MG63 (cell line): ENCODE data around the gene DHX36. TPM values are rescaled to one million over a fixed set of nuclear protein-coding genes. Genes with fewer than 3 reads are reported as not detected.
A peak's percentile ranks its signal among the peaks of the same experiment; 100 is the strongest.

Experiments
- DNase-seq: peaks from one replicate; pipeline ENCODE4 v3.0.0-alpha.2; 2020
- H3K27me3 ChIP-seq: fragments of 250-450 bp; sonication (Bioruptor Pico); 2 replicates; pipeline ENCODE4 v1.5.1; 2020; ENCODE audit warnings: mild to moderate bottlenecking, moderate library complexity
- H3K36me3 ChIP-seq: fragments of 250-450 bp; sonication (Bioruptor Pico); 2 replicates; pipeline ENCODE4 v1.5.1; 2020; ENCODE audit warnings: mild to moderate bottlenecking, moderate library complexity
- H3K4me3 ChIP-seq: fragments of 250-450 bp; sonication (Bioruptor Pico); 2 replicates; pipeline ENCODE4 v1.5.1; 2020; ENCODE audit warnings: mild to moderate bottlenecking, moderate library complexity
- H3K9me3 ChIP-seq: fragments of 250-450 bp; sonication (Bioruptor Pico); 2 replicates; pipeline ENCODE4 v1.5.1; 2020; ENCODE audit warnings: mild to moderate bottlenecking, moderate library complexity
- total RNA-seq: library from RNA; depleted of rRNA; stranded (reverse); fragments of >200 nt; shearing (Covaris generic); gene quantifications from 2 replicates; pipeline ENCODE4 v1.2.3, GENCODE V29; 2014; ENCODE audit warnings: low replicate concordance

The DHX36 gene
- total RNA-seq, 1 experiment from 2014 or later, result 24.2 TPM

DNA sequence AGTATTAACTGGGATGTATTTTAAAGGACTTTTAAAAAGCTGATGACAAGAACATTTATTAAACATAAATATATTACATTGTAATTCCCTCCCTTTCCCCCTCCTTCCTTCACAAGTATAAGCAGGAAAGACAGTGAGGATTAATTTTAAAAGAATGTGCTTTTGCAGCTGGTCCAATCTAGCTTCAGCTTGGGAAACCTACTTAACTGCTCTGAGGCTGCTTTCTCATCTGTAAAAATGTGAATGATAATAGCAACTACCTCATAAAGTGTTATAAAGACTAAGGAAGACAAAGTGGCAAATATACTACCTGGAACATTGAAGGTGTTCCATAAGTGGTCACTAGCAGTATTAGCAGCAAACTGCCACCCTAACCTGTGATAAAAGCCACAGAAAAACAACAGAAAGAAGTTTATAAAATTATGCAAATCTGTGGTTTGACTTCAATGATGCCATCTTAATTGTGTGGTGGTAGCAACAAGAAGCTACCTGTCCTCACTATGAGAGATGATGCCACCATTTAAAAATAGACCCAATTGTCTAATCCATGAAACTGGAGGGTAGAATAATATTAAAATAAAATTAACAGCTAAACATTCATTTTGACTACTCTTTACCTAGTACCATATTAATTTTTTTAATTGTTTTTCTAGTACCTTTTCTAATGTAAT, 20.0 kb downstream of the DHX36 start:
- Histone ChIP-seq H3K9me3 (no peaks in the 10 kb centered on the region), H3K4me3 (no peak overlapping the region), H3K27me3 (no peaks in the 10 kb centered on the region), H3K36me3 (peaks cover 91% of the 10 kb centered on the region)
- DNase-seq, result no peak

DNA sequence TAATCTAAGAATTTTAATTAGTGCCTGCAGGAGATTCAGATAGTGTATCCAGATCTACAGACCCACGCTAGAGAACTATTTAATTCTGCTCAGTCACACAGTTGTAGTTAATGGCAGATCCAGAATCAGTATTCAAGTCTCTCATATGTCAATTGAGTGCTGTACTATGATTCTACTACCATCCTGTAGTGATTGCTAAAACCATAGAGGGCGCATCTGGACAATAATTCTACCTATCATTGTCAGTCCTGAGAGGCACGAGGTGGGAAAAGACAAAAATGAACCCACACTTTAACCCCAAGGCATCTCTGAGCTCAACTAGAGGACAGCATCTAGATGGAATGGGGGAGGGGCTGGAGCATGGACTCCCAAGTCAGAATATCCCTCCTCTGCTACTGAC, 22.7 kb downstream of the DHX36 start:
- Histone ChIP-seq H3K4me3 (no peak overlapping the region), H3K36me3 (peaks cover 74% of the 10 kb centered on the region), H3K9me3 (no peaks in the 10 kb centered on the region), H3K27me3 (no peaks in the 10 kb centered on the region)
- no peak for DNase-seq

DNA sequence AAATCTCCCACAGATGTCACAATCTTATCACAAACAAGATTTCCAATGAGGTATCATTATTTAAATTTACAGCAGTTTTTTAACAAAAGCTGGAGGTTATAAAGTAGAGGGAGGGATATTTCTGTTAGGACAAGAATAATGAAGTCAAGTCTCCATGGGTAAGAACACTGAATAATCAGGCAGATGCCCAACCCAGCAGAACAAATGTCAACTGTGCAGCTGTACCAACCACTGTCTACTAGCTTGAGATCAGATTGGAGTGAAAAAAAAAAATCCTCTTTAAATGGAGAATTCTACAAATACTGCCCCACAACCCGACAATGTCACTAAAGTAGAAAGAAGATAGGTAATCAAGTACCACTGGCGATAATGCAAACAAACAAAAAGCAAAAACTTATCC, 30.3 kb downstream of the DHX36 start:
- peaks cover 64% of the 10 kb centered on the region for H3K36me3 ChIP-seq

DNA sequence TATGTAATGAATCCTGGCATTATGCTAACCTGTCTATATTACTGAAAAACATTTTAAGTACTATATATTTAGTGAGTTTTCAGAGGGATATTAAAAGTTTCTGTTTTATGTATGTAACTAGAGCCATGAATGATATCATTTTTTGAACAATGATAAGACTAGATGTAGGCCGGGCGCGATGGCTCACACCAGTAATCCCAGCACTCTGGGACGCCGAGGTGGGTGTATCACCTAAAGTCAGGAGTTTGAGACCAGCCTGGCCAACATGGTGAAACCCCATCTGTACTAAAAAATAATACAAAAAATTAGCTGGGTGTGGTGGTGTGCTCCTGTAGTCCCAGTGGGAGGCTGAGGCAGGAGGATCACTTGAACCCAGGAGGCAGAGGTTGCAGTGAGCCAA, 34.1 kb downstream of the DHX36 start:
- H3K36me3 ChIP-seq, result peaks cover 66% of the 10 kb centered on the region
- no peaks in the 10 kb centered on the region for H3K27me3 ChIP-seq
- DNase-seq, result no peak
- H3K4me3 ChIP-seq, result no peak overlapping the region
- H3K9me3 ChIP-seq, result no peaks in the 10 kb centered on the region

More for the DNA sequence above, 30.3 kb downstream of the DHX36 start:
- no peak for DNase-seq
- Histone ChIP-seq H3K9me3 (no peaks in the 10 kb centered on the region), H3K4me3 (no peak overlapping the region), H3K27me3 (no peaks in the 10 kb centered on the region)

DNA sequence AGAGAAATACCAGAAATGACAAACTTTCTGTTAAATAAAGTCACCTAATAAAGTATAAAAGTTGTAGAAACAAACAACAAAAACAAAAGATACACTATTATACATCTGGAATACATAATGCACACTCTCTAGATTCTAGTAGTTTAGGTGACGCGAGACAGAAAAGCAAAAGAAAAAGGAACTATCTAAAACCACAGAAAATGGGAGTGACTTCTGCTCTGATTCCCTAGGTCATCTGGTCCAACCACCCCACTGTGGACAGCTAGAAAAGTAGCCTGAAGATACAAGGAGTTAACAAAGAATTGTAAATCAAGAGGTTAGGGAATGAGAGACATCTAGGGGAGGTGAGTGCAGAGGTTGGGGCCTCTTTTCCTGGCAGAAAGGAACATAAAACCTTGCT, 39.1 kb downstream of the DHX36 start:
- Histone ChIP-seq H3K36me3 (peaks cover 73% of the 10 kb centered on the region), H3K27me3 (no peaks in the 10 kb centered on the region), H3K4me3 (no peak overlapping the region), H3K9me3 (no peaks in the 10 kb centered on the region)
- no peak for DNase-seq

DNA sequence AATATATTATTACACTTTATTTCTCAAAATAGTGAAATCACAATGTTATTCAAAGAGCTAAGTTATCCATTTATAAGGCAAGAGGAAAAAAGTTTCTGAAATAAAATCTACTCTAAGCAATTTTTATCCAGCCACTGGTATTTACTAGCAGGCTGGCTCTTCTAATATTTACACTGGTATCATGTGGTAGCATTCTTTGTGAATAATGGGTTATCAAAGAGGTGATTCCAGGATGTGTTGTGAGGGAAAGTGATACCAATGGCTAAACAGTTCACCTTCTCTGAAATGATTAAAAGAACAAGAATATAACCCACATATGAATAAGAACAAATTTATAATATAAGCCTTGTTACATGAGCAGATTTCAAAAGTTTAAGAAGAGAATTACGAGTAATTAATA, 44.1 kb downstream of the DHX36 start:
- Histone ChIP-seq H3K9me3 (no peaks in the 10 kb centered on the region), H3K36me3 (peaks cover 84% of the 10 kb centered on the region), H3K27me3 (no peaks in the 10 kb centered on the region), H3K4me3 (no peak overlapping the region)
- DNase-seq, result no peak

DNA sequence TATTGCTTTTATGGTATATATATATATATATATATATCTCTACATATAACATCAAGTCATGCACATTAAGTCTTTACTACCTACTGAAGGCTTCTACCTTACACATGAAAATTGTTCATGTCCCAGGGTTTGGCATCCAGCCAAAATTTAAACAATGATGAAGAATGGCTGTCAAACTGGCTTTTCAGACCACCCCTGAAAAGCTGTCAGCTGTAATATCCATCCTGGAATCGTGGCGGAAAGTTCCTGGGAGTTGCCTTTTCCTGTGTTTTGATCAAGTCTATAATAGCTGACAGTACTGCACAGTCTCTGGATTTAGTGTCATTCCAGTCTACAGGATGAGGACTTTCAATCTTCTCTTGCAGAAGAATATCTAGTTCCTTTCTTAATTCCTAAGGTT, 48.3 kb downstream of the DHX36 start:
- no peak for DNase-seq
- H3K9me3 ChIP-seq, result no peaks in the 10 kb centered on the region
- no peak overlapping the region for H3K4me3 ChIP-seq
- H3K36me3 ChIP-seq, result peaks cover 72% of the 10 kb centered on the region
- H3K27me3 ChIP-seq, result no peaks in the 10 kb centered on the region

DNA sequence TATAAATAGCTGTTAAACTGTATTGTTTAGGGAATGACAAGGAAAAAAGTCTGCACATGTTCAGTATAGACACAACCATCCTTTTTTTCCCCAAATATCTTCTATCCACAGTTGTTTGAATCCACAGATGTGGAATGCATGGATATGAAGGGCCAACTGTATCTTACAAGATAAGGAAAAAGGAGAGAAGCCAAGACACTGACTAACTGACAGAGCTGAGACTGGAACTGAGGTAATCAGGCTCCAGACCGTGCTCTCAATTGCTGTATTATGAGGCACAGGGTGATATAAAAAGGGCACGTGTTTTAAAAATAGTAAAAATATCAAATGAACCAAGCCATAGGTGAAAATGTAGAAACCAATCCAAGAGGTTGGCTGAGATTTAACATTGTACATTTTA, 49.0 kb downstream of the DHX36 start:
- no peaks in the 10 kb centered on the region for H3K27me3 ChIP-seq
- no peak overlapping the region for H3K4me3 ChIP-seq
- no peaks in the 10 kb centered on the region for H3K9me3 ChIP-seq
- H3K36me3 ChIP-seq, result peaks cover 69% of the 10 kb centered on the region
- DNase-seq, result no peak

DNA sequence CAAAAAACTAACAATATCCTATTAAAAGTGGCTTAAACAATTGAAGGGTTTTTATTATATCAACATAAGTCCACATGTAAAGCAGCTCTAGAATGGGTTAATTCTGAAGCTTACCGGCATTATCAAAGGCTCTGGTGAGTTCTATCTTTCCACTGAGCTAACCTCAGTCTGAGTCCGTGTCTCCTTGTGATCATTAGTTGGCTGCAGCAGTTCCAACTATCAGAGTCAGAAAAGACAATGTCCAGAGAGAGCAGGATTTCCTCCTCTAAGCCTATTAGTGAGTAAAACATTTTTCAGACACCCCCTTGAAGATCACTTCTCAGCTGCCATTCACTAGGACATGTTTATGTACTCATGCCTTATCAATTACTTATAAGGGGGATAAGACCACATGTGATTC, 49.9 kb downstream of the DHX36 start:
- Histone ChIP-seq H3K4me3 (no peak overlapping the region), H3K36me3 (peaks cover 71% of the 10 kb centered on the region), H3K9me3 (no peaks in the 10 kb centered on the region), H3K27me3 (no peaks in the 10 kb centered on the region)
- DNase-seq, result no peak

DNA sequence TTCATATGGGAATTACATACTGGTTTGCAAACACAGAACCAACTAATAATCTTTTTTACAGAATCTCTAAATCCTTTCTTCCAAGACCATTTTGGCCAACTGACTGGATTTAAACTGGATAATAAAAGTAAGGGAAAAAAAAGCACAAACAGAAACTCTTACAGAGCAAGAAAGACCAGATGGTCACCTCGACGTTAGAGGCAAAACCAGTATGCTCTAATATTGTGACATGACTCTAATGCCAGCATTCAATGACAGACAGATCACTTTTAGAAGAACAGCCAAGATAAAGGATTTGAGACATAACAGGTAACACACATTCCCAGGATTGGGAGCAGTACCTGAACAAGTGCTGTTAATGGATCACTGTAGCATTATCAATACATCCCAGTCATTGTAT, 50.9 kb downstream of the DHX36 start:
- Histone ChIP-seq H3K4me3 (no peak overlapping the region), H3K27me3 (no peaks in the 10 kb centered on the region), H3K36me3 (peaks cover 67% of the 10 kb centered on the region), H3K9me3 (peaks cover 4% of the 10 kb centered on the region; the same call in 1 of the 2 replicates)
- no peak for DNase-seq

DNA sequence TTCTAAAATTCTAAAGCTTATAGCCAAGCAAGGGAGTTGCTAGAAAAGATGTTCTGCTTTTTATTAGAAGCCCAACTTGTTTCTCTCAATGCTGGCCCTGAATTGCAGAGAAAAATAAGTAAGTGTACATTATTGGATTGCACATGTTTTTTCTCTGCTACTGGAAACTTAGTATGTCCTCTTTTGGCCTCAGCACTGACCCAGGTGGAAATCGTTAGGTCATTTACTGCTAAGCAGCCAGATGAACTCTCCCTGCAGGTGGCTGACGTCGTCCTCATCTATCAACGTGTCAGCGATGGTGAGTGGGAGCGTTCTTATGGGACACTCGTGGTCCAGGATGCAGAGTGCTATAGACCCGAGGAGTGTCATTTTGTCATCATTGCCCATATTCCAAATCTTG, 69.8 kb downstream of the DHX36 start:
- Histone ChIP-seq H3K36me3 (peaks cover 37% of the 10 kb centered on the region), H3K9me3 (no peaks in the 10 kb centered on the region), H3K27me3 (no peaks in the 10 kb centered on the region), H3K4me3 (no peak overlapping the region)
- no peak for DNase-seq

DNA sequence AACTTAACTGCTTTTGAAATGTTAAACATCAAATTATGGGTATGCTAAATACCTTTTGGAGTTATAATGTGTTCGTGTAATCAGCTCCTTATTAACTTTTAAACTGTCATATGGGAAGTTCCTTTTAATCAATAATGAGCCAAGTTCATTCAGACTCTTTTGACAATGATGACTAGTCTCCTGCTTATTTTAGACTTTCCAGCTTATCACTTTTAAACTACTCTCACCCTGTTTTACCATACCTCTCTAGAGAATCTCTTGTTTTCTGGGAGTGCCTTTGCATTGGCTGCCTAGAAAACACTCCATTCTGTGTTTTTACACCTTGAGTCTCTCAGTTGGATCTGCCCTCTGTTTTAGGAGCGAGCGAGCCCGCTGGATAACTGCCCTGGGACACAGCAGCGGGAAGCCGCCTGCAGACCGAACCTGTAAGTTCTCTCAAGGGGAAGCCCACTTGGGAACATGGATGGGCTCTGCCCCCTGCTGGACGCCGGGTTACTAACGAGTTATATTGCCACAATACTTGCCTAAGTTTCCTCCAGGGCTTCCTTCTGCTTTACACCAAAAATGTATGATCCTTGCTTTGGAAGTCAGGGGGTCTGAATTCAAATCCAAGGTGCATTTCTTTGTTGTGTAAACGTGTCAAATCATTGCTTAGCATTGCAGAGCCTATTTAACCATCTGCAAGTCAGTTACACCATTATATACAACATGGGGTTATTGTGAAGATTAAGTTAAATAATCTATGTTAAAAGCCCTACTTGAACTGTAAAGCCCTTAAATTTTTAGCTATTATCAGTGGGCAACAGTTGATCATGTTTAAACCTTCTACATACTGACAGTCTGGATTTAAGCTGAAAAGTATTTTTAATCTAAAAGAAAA, 71.3 kb downstream of the DHX36 start:
- Histone ChIP-seq H3K36me3 (peaks cover 24% of the 10 kb centered on the region), H3K27me3 (no peaks in the 10 kb centered on the region), H3K4me3 (no peak overlapping the region), H3K9me3 (no peaks in the 10 kb centered on the region)
- DNase-seq, result peak; percentile 79

DNA sequence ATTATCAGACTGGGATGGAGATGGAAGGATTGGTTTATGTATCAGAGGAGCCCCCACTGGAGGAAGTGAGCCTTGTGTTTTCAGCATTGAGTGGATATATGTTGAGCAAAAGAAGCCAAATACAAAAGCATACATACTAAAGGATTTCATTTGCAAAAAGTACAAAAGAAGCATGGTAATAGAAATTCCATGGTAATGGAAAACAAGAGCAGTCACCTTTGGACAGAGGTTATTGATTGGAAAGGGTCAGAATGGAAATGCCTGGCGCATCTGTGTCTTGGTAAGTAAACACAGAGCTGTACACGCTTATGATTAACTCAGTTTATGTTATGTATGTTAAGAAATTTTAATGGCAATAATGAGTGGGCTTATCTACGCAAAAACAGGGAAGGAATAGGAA, 72.7 kb downstream of the DHX36 start:
- Histone ChIP-seq H3K36me3 (peaks cover 14% of the 10 kb centered on the region), H3K27me3 (no peaks in the 10 kb centered on the region), H3K9me3 (no peaks in the 10 kb centered on the region), H3K4me3 (no peak overlapping the region)
- DNase-seq, result no peak

DNA sequence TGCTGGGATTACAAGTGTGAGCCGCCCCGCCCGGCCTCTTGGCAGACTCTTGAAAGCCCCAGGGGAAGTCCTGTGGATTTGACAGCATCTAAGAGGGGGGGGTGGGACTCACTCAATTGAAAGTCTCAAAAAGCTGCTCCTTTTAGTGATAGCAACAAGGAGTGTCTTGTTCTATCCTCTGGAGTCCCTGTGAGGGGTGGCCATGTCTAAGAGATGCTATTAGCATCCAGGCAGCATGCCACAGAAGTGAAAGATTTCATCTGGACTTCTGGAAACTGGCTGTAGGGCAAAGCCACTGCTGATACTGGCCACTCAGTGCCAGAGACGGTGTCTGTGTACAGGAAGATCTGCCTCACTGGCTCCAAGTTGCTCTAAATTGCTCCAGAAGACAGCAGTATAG, 74.0 kb downstream of the DHX36 start:
- Histone ChIP-seq H3K9me3 (no peaks in the 10 kb centered on the region), H3K36me3 (peaks cover 9% of the 10 kb centered on the region), H3K27me3 (no peaks in the 10 kb centered on the region), H3K4me3 (no peak overlapping the region)
- DNase-seq, result no peak

DNA sequence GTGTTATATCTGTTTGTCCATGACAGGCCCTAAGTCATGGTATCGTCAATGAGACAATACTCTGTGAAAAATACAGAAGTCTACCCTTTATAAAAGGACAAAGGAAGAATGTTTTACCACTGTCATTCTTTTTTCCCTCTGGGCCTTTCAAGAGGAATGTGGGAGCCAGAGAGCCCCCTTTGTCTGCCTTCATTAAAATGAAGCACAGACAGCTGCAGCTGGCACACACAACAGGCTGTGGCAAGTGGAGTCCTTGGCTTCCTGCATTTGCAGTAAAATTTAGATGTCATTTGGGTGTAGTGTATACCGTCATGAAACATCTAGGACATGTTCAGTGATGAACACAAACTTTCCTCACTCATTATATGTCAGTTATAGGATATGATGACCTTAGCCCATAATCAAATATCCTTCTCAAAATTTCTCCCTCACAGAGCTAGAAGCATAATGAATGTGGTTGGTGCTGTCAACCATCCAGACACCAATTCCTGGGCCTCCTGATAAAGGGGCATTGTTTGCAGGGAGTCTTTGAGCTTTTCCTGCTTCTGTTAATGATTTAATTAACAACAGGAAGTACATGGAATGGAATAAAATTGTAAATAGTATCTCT, 76.4 kb downstream of the DHX36 start:
- Histone ChIP-seq H3K27me3 (no peaks in the 10 kb centered on the region), H3K36me3 (peaks cover 7% of the 10 kb centered on the region), H3K9me3 (no peaks in the 10 kb centered on the region), H3K4me3 (no peak overlapping the region)
- no peak for DNase-seq

DNA sequence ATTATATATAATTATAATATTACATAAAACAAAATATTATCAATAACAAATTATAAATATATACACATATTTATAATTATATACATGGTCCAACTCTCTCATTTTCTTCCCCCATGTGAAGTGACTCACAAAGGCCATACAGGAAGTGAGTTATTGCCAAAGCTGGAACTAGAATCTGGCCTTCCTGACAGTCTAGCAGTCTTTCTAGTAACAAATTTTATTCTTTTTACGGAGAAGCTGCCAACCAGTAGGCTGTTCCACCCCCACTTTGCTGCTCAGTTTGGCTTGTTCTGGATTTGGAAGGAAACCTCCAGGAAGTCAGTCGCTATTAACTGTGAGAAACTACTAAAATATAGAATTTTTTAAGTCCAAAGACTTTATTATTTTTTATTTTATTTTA, 79.6 kb downstream of the DHX36 start:
- Histone ChIP-seq H3K27me3 (no peaks in the 10 kb centered on the region), H3K36me3 (no peaks in the 10 kb centered on the region), H3K4me3 (no peak overlapping the region), H3K9me3 (no peaks in the 10 kb centered on the region)
- peak; percentile 49 for DNase-seq

DNA sequence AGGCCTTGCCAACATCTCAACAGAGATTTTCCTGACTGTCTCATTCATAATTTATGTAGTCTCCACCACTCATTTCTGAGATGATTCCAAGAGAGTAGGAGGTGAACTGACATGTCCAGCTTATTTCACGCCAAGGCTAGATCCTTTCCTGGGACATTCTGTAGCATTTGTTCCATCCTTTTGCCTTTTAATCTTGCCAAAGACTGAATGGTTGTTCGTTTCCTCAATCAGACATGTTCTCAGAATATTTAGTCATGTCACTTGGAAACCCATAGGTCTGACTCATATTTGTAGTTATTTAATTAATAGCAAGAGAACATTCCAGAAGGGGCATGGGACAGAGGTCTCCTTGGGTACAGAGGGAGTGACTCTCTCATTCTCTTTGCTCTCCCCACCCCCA, 80.9 kb downstream of the DHX36 start:
- Histone ChIP-seq H3K36me3 (no peaks in the 10 kb centered on the region), H3K4me3 (no peak overlapping the region), H3K27me3 (no peaks in the 10 kb centered on the region), H3K9me3 (no peaks in the 10 kb centered on the region)
- peak; percentile 7 for DNase-seq
